ENCODE data around the gene TMEM9. TPM values are rescaled to one million over a fixed set of nuclear protein-coding genes. Genes with fewer than 3 reads are reported as not detected.
A peak's percentile ranks its signal among the peaks of the same experiment; 100 is the strongest.

The TMEM9 gene
- total RNA-seq, 1 donor from 2014 or later = 80.2 TPM

GRCh38 chr1:201088901-201089525 lies 65.3 kb downstream of the TMEM9 start:
- Mint-ChIP-seq H3K27me3 (ENCODE audit: unreplicated experiment) (peaks cover 1% of the 10 kb centered on the region), H3K4me1 (ENCODE audit: low read depth, unreplicated experiment) (peaks cover 6% of the 10 kb centered on the region), H3K27ac (ENCODE audit: unreplicated experiment) (no peak overlapping the region), H3K9me3 (ENCODE audit: unreplicated experiment) (peaks cover 1% of the 10 kb centered on the region), H3K4me3 (ENCODE audit: unreplicated experiment) (no peak overlapping the region), H3K36me3 (ENCODE audit: unreplicated experiment) (no peaks in the 10 kb centered on the region)
- DNase-seq = no peak
- no peak for TF ChIP-seq CTCF (IDR thresholded peaks at IDR 0.05; ENCODE audit: partially characterized antibody, unreplicated experiment)

- H3K4me3 Mint-ChIP-seq (ENCODE audit: unreplicated experiment) = no peak overlapping the region
- no peak for TF ChIP-seq CTCF (IDR thresholded peaks at IDR 0.05; ENCODE audit: partially characterized antibody, unreplicated experiment)
- H3K9me3 Mint-ChIP-seq (ENCODE audit: unreplicated experiment) = peaks cover 1% of the 10 kb centered on the region
- no peaks in the 10 kb centered on the region for H3K36me3 Mint-ChIP-seq (ENCODE audit: unreplicated experiment)
- H3K4me1 Mint-ChIP-seq (ENCODE audit: low read depth, unreplicated experiment) = peaks cover 7% of the 10 kb centered on the region
- no peaks in the 10 kb centered on the region for H3K27me3 Mint-ChIP-seq (ENCODE audit: unreplicated experiment)
- DNase-seq = no peak
- H3K27ac Mint-ChIP-seq (ENCODE audit: unreplicated experiment) = no peak overlapping the region
Measured at GRCh38 chr1:201088395-201088794, 65.9 kb downstream of the TMEM9 start.

GRCh38 chr1:201085902-201086735 lies 68.2 kb downstream of the TMEM9 start:
- H3K9me3 Mint-ChIP-seq (ENCODE audit: unreplicated experiment) = peaks cover 3% of the 10 kb centered on the region
- no peaks in the 10 kb centered on the region for H3K27me3 Mint-ChIP-seq (ENCODE audit: unreplicated experiment)
- no peaks in the 10 kb centered on the region for H3K36me3 Mint-ChIP-seq (ENCODE audit: unreplicated experiment)
- TF ChIP-seq CTCF (IDR thresholded peaks at IDR 0.05; ENCODE audit: partially characterized antibody, unreplicated experiment) = peak; percentile 28
- peaks cover 7% of the 10 kb centered on the region for H3K4me1 Mint-ChIP-seq (ENCODE audit: low read depth, unreplicated experiment)
- no peak overlapping the region for H3K27ac Mint-ChIP-seq (ENCODE audit: unreplicated experiment)
- peak; percentile 45 for DNase-seq
- H3K4me3 Mint-ChIP-seq (ENCODE audit: unreplicated experiment) = no peak overlapping the region

Other genes starting within 250 kb of the TMEM9 start
- gene KIF21B, start 130.8 kb downstream of the TMEM9 start, total RNA-seq (ENCODE audit: unreplicated experiment) = 51.1 TPM
- gene CACNA1S, start 42.0 kb downstream of the TMEM9 start, total RNA-seq (ENCODE audit: unreplicated experiment) = 0.07 TPM
- gene ASCL5, start 27.3 kb downstream of the TMEM9 start, total RNA-seq (ENCODE audit: unreplicated experiment) = not detected
- 1.9 TPM for gene IGFN1, start 36.4 kb upstream of the TMEM9 start, total RNA-seq (ENCODE audit: unreplicated experiment)
- not detected for gene PKP1, start 129.0 kb upstream of the TMEM9 start, total RNA-seq (ENCODE audit: unreplicated experiment)
- not detected for gene TNNT2, start 223.2 kb upstream of the TMEM9 start, total RNA-seq (ENCODE audit: unreplicated experiment)
- gene LAD1, start 244.8 kb upstream of the TMEM9 start, total RNA-seq (ENCODE audit: unreplicated experiment) = 0.25 TPM

Measured in glutamatergic neuron (in vitro differentiated cells).